HL-60 (cell line): ENCODE measurements around the gene TMEM117.

Experiments
- DNase-seq, 2 experiments: peaks; one replicate each; pipeline ENCODE4 v3.0.0-alpha.2; 2010 to 2020; ENCODE audit warnings: low read depth in 1 of 2, low spot score in 1 of 2
- H3K27ac ChIP-seq: fragments of 250-450 bp; sonication (Bioruptor Pico); replicated peaks from 2 replicates; pipeline ENCODE4 v1.5.1; 2020; ENCODE audit warnings: mild to moderate bottlenecking, moderate library complexity
- H3K27me3 ChIP-seq: fragments of 250-450 bp; sonication (Bioruptor Pico); 2 replicates; pipeline ENCODE4 v1.5.1; 2021; ENCODE audit warnings: mild to moderate bottlenecking, moderate library complexity; ENCODE audit not compliant: insufficient read depth, poor library complexity, severe bottlenecking
- H3K4me3 ChIP-seq: replicated peaks from 2 replicates; pipeline ENCODE4 v1.5.1; 2011; ENCODE audit warnings: mild to moderate bottlenecking, control low read depth, low read length; ENCODE audit not compliant: insufficient read depth
- GABPA ChIP-seq: IDR thresholded peaks from 2 replicates; pipeline ENCODE4 v1.6.1; 2012; ENCODE audit warnings: low read depth
- POLR2AphosphoS5 ChIP-seq: IDR thresholded peaks from 2 replicates; pipeline ENCODE4 v1.6.1; 2012; ENCODE audit warnings: low read depth
- SPI1 ChIP-seq: IDR thresholded peaks from 2 replicates; pipeline ENCODE4 v1.6.1; 2012; ENCODE audit warnings: low read depth, mild to moderate bottlenecking, borderline replicate concordance
- TF ChIP-seq, protein P1 (sequence below): IDR thresholded peaks from one replicate; pipeline ENCODE4 v1.5.1; 2011; ENCODE audit warnings: low read length, control low read depth, inconsistent platforms; ENCODE audit not compliant: insufficient read depth
- TF ChIP-seq, protein P2 (sequence below): IDR thresholded peaks from 2 replicates; pipeline ENCODE4 v1.6.1; 2012; ENCODE audit warnings: low read depth; ENCODE audit not compliant: insufficient replicate concordance

Gene TMEM117

DNA sequence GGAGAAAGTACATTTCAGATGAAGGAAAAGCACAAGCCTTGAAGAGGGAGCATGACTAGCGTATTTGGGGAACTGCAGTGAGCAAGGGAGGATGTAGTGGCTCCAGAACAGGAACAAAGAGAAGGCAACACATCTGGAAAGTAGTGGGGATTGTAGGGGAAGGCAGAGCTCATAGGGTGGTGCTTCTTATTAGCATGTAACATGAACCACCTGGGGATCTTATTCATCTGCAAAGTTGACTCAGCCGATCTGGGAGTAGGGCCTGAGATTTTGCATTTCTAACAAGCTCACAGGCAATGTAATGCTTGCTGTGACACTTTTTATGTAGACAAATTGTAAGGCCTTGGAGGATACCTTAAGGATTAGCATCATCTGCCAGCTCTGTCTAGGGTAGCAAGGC lies 592.9 kb downstream of the TMEM117 start:
- Histone ChIP-seq H3K4me3 (no peak overlapping the region), H3K27me3 (no peaks in the 10 kb centered on the region), H3K27ac (no peak overlapping the region)
- no peak for DNase-seq
- no peak for TF ChIP-seq GABPA
- TF ChIP-seq POLR2AphosphoS5: no peak
- TF ChIP-seq, protein P1, sequence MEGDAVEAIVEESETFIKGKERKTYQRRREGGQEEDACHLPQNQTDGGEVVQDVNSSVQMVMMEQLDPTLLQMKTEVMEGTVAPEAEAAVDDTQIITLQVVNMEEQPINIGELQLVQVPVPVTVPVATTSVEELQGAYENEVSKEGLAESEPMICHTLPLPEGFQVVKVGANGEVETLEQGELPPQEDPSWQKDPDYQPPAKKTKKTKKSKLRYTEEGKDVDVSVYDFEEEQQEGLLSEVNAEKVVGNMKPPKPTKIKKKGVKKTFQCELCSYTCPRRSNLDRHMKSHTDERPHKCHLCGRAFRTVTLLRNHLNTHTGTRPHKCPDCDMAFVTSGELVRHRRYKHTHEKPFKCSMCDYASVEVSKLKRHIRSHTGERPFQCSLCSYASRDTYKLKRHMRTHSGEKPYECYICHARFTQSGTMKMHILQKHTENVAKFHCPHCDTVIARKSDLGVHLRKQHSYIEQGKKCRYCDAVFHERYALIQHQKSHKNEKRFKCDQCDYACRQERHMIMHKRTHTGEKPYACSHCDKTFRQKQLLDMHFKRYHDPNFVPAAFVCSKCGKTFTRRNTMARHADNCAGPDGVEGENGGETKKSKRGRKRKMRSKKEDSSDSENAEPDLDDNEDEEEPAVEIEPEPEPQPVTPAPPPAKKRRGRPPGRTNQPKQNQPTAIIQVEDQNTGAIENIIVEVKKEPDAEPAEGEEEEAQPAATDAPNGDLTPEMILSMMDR: no peak
- TF ChIP-seq, protein P2, sequence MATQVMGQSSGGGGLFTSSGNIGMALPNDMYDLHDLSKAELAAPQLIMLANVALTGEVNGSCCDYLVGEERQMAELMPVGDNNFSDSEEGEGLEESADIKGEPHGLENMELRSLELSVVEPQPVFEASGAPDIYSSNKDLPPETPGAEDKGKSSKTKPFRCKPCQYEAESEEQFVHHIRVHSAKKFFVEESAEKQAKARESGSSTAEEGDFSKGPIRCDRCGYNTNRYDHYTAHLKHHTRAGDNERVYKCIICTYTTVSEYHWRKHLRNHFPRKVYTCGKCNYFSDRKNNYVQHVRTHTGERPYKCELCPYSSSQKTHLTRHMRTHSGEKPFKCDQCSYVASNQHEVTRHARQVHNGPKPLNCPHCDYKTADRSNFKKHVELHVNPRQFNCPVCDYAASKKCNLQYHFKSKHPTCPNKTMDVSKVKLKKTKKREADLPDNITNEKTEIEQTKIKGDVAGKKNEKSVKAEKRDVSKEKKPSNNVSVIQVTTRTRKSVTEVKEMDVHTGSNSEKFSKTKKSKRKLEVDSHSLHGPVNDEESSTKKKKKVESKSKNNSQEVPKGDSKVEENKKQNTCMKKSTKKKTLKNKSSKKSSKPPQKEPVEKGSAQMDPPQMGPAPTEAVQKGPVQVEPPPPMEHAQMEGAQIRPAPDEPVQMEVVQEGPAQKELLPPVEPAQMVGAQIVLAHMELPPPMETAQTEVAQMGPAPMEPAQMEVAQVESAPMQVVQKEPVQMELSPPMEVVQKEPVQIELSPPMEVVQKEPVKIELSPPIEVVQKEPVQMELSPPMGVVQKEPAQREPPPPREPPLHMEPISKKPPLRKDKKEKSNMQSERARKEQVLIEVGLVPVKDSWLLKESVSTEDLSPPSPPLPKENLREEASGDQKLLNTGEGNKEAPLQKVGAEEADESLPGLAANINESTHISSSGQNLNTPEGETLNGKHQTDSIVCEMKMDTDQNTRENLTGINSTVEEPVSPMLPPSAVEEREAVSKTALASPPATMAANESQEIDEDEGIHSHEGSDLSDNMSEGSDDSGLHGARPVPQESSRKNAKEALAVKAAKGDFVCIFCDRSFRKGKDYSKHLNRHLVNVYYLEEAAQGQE: no peak
- TF ChIP-seq SPI1: no peak

DNA sequence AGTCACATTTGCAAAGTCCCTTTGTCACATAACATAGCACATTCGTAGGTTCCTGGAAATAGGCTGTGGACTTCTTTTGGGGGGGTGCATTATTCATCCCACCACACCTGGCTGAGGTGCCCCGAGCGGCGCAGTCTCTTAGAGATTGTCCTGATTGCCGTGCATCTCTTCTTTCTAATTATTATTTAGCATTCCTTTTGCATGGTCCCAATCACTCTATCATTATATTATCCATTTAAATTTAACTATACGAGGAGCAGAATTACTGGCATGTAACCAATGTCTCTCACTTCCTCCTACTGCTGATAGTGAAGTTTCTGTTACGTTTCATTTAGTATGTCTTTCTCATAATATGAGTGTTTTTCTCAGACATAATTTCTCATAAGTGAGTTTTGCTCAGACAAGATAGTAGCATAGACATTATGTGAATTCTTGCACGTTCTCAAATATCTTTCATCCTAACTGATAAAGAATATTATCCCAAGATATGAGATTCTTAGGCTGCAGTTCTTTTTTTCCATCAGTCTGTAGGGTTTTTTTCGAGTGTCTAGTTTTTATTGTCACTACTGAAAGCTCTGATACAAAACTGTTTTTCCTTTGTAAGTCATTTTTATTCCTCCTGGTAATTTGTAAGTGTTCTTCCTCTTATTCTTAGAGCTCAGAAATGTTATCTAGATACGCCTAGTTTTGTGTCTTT lies 595.9 kb downstream of the TMEM117 start:
- no peak overlapping the region for H3K27ac ChIP-seq
- DNase-seq: no peak
- no peak overlapping the region for H3K4me3 ChIP-seq
- no peaks in the 10 kb centered on the region for H3K27me3 ChIP-seq
- TF ChIP-seq GABPA: no peak
- TF ChIP-seq, protein P1: no peak
- no peak for TF ChIP-seq SPI1
- TF ChIP-seq, protein P2: no peak
- TF ChIP-seq POLR2AphosphoS5: no peak

DNA sequence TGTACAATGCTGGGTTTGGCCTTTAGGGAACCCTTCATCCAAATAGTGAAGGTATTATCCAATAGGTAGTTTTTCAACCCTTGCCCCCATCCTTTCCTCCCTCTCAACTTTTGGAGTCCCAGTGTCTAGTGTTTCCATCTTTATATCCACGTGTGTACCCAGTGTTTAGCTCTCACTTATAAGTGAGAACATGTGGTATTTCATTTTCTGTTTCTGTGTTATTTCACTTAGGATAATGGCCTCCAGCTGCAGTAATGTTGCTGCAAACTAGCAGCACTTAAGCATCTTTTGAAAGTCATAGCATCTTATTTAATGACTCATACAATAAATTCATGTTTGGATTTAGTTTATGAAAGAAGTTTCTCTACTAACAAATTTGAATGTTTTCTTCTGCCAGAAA lies 597.8 kb downstream of the TMEM117 start:
- TF ChIP-seq GABPA (no peak), POLR2AphosphoS5 (no peak), SPI1 (no peak)
- TF ChIP-seq, protein P1: no peak
- TF ChIP-seq, protein P2: no peak
- Histone ChIP-seq H3K4me3 (no peak overlapping the region), H3K27me3 (no peaks in the 10 kb centered on the region), H3K27ac (no peak overlapping the region)
- no peak for DNase-seq
